NCI-H524 (cell line): ENCODE results near the gene LRRN4CL.
"Not testable (repeated sequence)": the region's sequence is repeated elsewhere in the genome, so short reads cannot be mapped to it uniquely, and the experiment has no call there.

Experiments
- DNase-seq, 2 experiments: peaks; one replicate each; lab custom pipeline; 2025; lab: John Stamatoyannopoulos, UW

Gene LRRN4CL

DNA sequence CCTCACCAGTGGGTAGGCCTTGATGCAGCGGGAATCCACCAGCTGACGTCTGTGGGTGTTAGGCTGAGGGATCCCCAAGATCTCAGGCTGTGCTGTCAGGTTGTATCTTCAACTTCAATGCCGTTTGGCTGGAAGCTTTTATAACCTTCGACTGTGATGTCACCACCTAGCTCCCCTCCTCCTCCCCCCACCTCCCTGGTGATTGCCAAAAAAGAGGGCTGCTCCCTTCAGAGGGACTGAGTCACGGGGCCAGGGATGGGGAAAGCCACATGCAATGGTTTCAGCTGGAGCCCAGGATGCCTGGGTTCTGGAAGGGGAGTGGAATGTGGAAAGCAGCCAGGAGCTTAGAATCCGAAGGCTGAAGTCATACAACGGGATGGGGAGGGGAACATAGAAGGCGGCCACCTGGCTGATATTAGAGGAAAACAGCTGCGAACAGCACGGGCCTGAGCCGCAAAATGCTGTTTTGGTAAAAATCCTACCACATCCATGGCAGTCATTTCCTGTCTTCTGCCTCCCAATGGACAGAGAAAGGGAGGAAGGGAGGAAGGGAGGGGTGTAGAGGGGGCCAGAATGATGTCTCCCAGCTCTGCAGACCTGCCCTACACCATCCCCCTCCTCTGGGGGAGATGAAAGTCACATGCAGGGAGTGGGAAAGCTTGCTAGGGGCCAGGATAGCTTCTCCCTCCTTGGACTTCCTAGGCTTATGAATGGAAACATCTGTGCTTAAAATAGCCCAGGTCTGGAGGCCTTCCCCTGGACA is at the start of gene LRRN4CL:
TSS of gene LRRN4CL (minus strand) at position 110 of the 763 bp plus-strand sequence. CDS start 1,022 bp downstream, outside the sequence.
- no peak for DNase-seq

DNA sequence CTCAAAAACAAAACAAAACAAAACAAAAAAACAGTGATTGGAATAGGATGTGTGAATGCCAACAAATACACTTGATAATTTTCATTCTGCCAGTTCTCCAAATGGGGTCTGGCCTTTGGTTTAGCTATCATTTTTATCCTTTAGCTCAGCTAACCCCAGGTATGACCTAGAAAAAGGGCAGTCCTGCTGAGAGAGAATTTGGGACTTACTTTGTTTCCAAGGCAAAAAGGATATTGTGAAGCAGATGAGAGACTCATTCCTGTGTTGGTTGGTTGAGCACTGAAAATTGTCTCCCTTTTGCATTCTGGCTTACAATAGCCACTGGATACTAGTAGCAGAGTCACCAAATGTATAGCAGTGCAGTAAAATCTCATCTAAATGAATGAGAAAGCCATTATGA is 47.9 kb upstream of the LRRN4CL start:
- no peak for DNase-seq

DNA sequence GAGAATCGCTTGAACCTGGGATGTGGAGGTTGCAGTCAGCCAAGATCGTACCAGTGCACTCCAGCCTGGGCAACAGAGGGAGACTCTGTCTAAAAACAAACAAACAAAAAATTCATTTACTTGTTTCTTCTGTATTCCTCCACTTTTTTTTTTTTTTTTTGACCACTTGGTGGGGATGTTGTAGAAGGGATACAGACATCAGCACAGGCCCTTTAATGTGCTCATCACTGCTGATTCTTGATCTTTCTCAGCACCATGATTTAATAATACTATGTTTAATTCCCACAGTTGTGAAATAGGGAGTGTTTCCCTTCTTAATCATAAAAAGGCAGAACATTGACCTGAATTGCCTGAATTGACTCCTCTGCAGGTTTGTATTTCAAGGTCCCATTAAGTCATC is 43.5 kb upstream of the LRRN4CL start:
- no peak for DNase-seq

DNA sequence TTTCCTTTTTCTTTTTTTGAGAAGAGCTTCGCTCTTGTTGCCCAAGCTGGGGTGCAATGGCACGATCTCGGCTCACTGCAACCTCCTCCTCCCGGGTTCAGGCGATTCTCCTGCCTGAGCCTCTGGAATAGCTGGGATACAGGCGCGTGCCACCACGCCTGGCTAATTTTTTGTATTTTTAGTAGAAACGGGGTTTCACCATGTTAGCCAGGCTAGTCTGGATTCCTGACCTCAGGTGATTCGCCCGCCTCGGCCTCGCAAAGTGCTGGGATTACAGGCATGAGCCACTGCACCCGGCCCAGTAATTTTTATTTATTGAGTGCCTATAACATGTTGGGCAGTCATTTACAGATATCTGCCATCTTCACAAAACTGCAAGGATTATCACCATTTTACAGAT is 40.7 kb upstream of the LRRN4CL start:
- not testable (repeated sequence) for DNase-seq

DNA sequence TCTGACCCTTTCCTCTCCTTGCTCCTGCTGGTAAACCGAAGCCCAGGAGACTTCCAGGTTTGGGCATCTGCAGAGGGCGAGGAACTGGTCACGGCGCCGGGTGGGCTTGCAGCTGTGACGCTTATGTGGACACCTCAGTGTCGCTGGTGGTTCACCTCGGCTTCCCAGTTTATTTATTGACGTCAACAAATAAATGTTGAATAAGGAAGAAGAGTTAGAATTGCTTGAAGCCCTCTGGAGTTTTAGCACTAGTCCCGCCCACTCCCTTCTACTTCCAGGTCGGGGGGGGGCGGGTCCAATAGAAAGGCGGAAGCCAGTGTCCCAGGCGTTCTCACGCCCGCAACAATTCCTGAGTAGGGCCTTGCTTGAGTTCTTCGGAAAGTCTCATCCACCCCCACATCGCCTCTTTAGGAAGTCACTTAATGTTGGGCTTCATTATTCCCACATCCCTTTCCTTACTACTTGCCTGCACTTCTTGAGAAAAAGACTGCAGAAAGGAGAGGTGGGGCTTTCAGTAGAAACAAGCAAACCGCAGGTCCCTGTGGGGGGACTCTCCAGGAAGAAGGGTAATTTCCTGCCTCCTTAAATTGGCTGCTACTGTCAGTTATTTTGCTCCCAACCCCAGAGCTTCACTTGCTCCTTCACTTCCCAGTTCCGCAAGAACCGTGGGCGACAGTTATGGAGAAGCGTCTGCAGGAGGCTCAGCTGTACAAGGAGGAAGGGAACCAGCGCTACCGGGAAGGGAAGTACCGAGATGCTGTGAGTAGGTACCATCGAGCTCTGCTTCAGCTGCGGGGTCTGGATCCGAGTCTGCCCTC is 39.0 kb upstream of the LRRN4CL start, which contains the start of gene TTC9C:
TSS of gene TTC9C (plus strand) at position 316 of the 818 bp plus-strand sequence. CDS start at position 679, 363 bp downstream.
- DNase-seq = peak; percentile 71 to 74

DNA sequence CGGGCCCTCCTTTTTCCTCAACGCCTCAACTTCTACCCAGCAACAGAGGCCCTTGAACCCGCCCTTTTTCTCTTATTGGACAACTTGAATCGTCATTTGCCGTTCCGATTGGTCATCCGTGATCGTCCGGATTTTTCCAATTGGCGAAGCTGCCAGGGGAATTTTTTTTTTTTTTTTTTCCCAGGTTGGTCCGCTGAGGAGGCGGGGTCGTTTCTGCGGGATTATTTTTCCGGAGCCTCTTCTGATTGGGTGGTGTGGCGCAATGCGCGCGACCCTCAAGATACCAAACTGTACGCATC is 38.5 kb upstream of the LRRN4CL start:
- peak; percentile 95 to 97 for DNase-seq

DNA sequence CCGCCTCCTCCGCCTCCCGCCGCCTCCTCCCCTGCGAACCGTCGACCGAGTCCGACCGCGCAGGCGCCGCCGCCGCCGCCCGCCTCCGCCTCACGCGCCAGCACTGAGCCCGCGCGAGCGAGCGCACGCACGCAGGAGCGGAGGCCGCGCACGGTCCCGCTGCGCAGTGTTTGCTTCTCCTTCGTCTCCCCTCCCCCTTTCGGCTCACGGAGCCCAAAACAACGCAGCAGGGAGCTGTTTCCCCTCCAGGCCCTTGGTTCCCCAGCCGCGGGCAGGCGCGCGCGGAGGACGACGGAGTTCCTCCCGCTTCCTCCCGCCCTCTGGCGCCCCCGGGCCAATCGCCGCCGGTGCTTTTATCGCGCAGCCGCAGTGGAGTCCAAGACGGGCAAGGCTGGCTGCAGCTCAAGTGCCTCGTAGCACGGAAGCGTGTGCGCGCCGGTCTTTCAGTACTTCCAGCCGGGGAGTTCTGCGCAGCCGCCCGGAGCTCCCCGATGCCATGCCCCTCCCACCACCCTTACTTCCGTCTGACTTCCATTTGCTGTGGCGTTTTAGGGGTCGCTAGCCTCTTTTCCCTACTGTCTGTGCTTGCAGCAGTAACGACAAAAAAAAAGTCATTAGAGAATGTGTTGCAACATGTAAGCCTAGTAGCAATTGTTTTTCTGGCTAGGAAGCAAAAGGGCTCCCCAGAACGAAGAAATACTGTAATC is 38.0 kb upstream of the LRRN4CL start, which contains the start of gene HNRNPUL2:
TSS of gene HNRNPUL2 (minus strand) at position 293 of the 707 bp plus-strand sequence. CDS start 301 bp downstream, outside the sequence.
- DNase-seq = peak; percentile 98

DNA sequence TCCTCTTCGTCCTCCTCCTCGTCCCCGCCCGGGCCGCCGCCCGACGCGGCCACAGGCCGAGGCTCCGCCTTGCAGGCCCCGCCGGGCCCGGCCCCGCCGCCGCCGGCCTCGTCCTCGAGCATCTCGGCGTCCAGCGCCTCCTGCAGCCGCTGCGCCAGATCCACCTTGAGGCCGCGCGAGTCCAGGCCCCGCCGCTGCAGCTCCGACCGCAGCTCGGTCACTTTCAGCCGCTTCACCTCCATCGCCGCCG is 37.5 kb upstream of the LRRN4CL start:
- DNase-seq = peak in 1 of 2 experiments; percentile 38

DNA sequence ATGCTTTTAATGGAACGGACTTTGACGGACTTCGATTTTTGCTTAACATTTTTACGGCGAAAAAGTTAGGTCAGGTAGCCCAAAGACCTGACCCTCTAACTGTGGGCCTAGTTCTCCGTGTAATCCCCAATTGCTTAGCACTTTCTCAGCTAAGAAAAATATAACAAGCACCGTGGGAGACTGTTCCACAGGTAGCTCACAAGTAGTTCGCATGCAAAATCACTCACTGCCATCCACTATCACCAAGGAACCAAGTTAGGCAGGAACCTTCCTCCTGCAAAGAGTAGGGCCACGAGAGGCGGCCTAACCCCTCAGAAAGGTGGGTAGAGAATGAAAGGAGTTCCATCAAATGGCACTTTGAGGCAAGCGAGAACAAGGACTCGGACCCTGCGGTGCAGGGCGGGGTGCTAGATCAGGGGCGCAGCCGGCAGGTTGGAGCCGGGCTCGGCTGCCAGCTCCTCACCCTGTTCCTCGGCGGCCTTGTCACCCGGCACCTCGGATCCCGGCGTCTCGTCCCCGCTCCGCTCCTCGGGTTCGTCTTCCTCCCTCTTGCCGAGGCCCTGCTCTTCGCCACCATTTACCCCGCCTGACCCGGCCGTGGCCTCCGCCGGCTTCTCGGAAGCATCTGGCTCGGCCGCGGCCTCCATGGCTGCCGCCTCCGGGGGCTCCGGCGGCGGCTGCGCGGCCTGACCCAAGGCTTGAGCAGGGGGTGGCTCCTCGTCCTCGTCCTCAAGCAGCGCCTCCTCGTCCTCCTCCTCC is 37.0 kb upstream of the LRRN4CL start:
- no peak for DNase-seq

DNA sequence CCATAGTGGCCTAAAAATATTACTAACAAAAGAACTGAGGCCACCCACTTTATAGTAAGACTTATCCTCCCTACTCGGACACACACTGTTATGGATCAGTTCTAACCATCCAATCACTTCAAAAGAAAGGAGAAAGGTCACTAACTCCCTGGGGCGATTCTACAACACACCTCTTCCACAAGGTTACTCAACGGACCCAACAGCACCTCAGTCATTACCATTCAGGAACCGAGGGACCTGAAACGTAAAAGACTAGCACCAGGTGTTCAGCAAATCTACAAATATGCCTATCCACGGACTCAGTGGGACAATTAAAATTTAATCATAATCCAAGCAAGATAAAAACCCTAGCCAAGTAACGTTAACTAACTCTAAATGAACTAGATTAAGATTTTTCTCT is 36.3 kb upstream of the LRRN4CL start:
- no peak for DNase-seq

DNA sequence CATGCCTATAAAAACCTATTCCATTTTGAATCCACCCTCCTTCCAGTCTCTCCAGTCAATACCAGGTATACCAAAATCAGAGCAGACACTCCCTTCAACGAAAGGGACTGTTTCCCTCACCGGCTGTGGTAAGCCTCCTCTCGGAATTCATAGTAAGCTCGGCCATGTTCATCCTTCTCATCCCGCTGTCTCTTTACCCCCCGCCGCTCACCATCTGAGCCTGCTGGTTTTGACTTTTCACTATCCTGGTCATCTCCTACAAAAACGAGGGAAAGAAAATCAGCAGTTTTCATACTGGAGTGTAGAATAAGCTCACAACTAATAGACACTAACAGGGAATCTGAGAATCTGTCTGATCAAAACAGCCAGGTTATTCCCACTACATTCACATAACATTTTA is 34.8 kb upstream of the LRRN4CL start:
- DNase-seq = no peak

DNA sequence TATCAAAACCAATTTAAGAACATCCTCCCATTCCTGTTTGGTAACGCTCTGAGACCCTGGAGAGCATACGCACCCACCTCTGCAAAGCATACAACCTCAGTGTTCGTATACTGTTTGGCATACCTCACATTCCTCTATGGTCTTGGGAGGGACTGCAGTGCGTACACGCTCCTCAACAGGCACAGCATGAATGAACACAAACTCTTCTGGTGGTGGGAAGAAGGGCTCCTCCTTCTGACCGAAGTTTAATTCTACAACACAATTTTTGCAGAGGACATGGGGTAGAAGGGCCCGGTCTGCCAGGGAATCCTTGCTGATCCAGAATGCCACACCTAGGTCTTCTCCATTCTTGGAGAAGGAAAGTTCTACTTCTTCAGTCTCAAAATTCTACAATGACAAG is 32.7 kb upstream of the LRRN4CL start:
- DNase-seq = no peak

DNA sequence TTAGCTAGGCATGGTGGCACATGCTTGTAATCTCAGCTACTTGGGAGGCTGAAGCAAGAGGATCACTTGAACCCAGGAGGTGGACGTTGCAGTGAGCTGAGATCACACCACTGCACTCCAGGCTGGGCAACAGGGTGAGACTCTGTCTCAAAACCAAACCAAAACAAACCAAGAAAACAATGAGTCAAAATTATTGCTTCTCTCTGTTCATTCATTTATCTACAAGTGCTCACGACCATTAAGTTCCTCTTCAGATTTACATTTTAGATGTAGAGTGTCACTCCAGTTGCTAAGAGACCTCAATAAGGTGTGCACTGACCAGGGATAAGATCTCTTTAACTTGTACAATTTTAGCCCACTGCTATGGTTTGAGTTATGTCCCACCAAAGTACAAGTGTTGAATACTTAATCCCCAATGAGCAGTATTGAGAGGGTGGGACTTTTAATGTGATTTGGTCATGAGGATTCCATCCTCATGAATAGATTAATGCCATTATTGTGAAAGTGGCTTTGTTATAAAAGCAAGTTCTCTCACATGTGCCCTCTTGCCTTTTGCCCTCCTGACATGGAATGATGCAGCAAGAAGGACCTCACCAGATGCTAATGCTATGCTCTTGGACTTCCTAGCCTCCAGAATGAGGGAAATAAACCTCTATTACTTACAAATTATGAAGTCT is 30.1 kb upstream of the LRRN4CL start:
- no peak for DNase-seq

DNA sequence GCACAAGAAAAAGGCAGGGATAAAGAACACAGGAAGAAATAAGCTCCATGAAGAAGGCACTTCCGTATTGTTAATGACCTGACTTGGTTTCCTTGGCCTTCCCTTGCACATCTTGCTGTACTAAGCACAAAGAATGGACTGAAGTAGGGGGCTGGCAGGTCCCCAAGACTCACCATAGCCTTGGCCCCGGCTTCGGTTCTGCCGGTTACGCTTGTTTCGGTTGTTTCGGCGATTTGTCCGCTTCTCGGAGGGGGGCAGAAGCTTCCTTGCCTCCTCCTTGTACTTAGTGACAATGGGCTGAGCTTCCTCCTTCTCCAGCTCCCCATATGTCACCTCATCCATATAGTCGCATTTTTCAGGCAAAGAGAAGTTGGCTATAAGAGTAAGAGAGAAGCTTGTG is 27.5 kb upstream of the LRRN4CL start:
- no peak for DNase-seq

DNA sequence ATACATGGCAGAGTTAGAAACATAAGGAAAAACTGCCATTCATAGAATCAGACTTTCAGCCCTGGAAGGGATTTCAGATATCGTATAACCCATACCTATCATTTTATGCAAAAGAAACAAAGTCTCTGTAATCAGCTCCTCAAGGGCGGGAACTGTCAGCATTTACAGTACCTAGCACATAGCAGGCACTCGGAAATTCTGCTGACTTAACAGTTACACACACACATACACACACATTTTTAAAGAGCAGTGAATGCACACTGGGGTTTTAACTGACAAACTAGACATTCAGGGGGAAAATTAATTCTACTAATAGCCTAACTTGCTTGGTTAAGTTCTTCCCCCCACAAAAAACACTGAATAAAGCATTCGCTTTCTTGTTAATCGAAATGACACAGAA is 26.9 kb upstream of the LRRN4CL start:
- DNase-seq = no peak

DNA sequence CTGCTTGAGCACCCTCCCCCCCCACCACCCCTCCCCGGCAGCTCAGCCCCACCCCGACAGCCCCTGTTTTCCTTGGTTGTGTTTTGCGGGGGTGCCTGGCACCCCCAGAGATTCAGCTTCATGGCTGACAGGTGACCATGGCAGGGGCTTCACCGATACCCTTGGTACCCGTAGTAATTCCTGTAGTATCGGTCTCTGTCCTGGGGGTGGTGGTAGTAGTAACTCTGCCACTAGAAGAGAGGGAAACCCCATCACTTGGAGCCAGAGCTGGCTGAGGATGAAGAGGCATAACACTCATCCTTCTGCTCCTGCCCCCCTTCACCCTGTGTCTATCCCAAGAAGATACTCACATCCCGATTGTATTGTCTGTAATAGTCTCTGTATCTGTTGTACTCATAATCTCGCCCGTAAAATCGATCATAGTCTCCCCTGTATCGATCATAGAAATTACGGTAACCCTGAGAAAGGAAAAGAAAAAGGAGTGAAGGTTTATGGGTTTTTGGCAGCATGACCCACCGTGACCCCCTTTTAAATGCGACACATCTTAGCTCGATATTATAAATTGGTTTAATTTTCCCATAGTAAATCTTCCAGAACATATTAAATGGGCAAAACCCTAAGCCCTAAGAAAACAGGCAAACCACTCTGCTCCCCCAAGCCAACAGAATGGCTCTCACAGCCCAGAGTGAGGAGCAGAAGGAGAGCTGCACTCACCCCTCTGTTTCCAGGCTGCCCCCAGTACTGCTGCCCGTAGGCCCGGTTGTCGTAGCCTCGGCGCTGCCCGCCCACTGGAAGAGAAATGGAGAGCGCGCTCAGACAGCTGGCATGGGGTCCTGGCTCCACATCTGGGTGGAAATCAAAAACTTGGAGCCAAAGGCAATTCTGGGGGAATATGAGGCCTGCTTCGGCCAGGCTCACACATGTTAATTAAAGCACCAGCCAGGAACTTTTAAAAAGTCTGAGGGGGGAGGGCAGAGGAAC is 26.1 kb upstream of the LRRN4CL start:
- no peak for DNase-seq

DNA sequence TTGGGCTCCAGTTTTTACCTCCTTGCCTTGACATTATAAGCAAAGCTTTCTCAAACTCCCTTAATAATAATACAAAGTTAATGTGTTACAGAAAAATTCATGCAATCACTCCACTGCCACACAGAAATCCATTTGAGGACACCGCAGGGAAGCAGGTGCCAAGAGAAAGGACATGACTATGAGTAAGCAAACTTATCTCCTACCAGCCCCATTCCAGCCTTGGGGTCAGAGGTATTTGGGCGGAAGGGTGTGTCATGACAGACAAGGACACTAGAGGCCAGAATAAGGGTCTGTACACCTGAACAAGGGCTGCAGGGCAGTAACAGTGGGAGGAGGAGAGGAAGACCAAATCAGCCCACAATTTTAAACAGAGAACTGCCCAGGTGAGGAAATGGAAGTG is 24.0 kb upstream of the LRRN4CL start:
- no peak for DNase-seq

DNA sequence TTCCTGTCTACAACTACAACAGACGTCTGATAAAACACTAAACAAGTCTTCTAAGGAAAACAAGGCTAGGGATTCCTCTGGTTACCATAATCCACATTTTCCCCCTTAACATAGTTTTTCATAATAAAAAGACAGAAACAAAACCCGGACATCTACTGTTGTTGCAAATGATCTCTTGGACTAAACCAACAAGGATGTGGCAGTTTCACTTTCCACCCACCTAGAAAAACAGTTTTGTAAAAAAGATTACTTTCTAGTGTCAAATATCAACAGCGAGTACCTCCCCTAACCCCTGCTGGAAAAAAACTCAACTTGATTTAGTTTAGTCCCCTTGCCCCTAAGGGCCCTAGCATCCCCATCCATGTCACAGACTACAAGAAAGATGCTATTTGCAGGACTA is 23.5 kb upstream of the LRRN4CL start:
- no peak for DNase-seq

DNA sequence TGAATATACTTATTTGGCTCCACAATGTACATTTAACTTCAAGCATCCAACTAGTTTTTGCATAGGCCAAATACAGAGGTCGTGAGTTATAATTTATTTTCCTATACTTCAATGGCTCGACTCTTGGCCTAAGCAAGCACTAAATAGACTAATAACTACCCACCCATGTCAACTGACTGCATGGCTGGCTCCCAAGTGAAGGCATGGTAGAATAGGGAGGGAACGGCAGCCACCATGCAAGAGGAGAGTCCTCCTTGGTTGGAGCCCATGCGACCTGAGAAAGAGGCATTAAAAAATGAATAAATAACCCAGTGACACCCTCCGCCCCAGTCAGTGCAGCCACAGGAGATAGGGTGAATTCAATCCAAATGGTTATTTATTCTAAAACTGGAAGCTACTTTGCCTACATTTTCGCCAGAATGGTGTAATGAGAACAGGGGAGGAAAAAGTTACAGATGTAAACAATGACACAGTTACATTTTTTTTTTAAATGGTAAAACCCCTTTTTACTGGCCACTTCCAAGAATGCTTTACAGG is 23.0 kb upstream of the LRRN4CL start:
- no peak for DNase-seq

DNA sequence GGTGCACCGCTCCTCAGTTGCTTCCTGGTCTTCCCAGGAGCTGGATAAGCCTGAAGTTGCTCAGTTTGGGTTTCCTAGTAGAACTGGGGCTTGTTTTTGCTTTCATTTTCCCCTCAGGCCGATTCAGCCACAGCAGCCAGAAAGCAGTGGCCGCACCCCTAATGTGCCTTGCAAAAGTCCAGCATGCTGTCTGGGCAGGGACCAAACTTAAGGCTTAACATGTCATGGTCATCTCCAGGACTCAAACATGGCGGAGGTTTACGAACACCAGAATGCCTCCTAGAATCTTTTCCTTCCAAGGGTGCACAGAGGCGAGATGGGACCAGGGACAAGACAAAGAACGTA is 20.6 kb upstream of the LRRN4CL start:
- DNase-seq = peak in 1 of 2 experiments; percentile 13
